Measurements from ENCODE around the gene ERCC4.

- no peak for TF ChIP-seq GATA2 (IDR thresholded peaks at IDR 0.05; ENCODE audit: low read depth, low read length)
- TF ChIP-seq GATA3 (IDR thresholded peaks at IDR 0.05; ENCODE audit: low read depth, low read length): no peak
Observed at GRCh38 chr16:13919683-13920509, at the start of gene ERCC4.

All from SH-SY5Y (cell line).